ENCODE measurements around the gene FBXL15. TPM values are rescaled to one million over a fixed set of nuclear protein-coding genes. Genes with fewer than 3 reads are reported as not detected.

The FBXL15 gene
- total and polyA plus RNA-seq, 2 of the 13 experiments (the other 11 are each of a cell fraction or from before 2014, with no cell fraction given): 4.3 to 8.3 TPM

- TF ChIP-seq E2F1 (CRISPR knock-in tag; IDR thresholded peaks at IDR 0.05) (0 out of 2 replicates have a peak, but pooled peaks have one; percentile 54), ZNF597 (CRISPR knock-in tag; IDR thresholded peaks at IDR 0.05) (no peak), JUN (CRISPR knock-in tag; IDR thresholded peaks at IDR 0.05) (peak; percentile 73; the same call in 1 of the 2 replicates), RARA (CRISPR knock-in tag; IDR thresholded peaks at IDR 0.05) (peak; percentile 66; the same call in 1 of the 2 replicates), ZNF691 (CRISPR knock-in tag; IDR thresholded peaks at IDR 0.05; ENCODE audit: borderline replicate concordance, low read depth) (peak; percentile 96), CEBPG (CRISPR knock-in tag; IDR thresholded peaks at IDR 0.05) (peak; percentile 47; the same call in 1 of the 2 replicates), ZNF644 (CRISPR knock-in tag; IDR thresholded peaks at IDR 0.05; ENCODE audit: low read depth) (peak; percentile 53; the same call in 1 of the 2 replicates), MIER2 (CRISPR knock-in tag; IDR thresholded peaks at IDR 0.05) (peak; percentile 90), HNF1A (IDR thresholded peaks at IDR 0.05; ENCODE audit: low read depth) (no peak), HNF1A (CRISPR knock-in tag; IDR thresholded peaks at IDR 0.05; ENCODE audit: borderline replicate concordance) (peak; percentile 73; the same call in 1 of the 2 replicates), REL (CRISPR knock-in tag; conservative IDR thresholded peaks at IDR 0.05) (0 out of 2 replicates have a peak, but pooled peaks have one; percentile 58), ZKSCAN5 (CRISPR knock-in tag; IDR thresholded peaks at IDR 0.05) (peak; percentile 64; the same call in 1 of the 2 replicates), ZNF564 (CRISPR knock-in tag; IDR thresholded peaks at IDR 0.05) (peak; percentile 83), RFXAP (CRISPR knock-in tag; IDR thresholded peaks at IDR 0.05; ENCODE audit: borderline replicate concordance) (peak; percentile 63; the same call in 1 of the 2 replicates), PATZ1 (CRISPR knock-in tag; IDR thresholded peaks at IDR 0.05) (peak; percentile 78), ATF7-NPFF (CRISPR knock-in tag; IDR thresholded peaks at IDR 0.05; ENCODE audit: low read depth) (peak; percentile 90), DRAP1 (CRISPR knock-in tag; IDR thresholded peaks at IDR 0.05) (peak; percentile 44; the same call in 1 of the 2 replicates), CBX1 (IDR thresholded peaks at IDR 0.05; ENCODE audit: low read depth) (peak; percentile 58), MEIS2 (CRISPR knock-in tag; IDR thresholded peaks at IDR 0.05) (peak; percentile 21; the same call in 1 of the 2 replicates)
These were observed 2.0 kb downstream of the FBXL15 start (continued) for GRCh38 chr10:102422545-102423129.

Data from HepG2 (cell line).